Activated naive CD4-positive, alpha-beta T cell treated with anti-CD3 and anti-CD28 coated beads for 36 hours (primary cell): ENCODE results near the gene TMEM95. TPM values are rescaled to one million over a fixed set of nuclear protein-coding genes. Genes with fewer than 3 reads are reported as not detected.
"Not testable (repeated sequence)": the region's sequence is repeated elsewhere in the genome, so short reads cannot be mapped to it uniquely, and the experiment has no call there.

Source experiments
- CTCF ChIA-PET: fragments of 350-600 bp; sonication (Branson Sonifier 250); formaldehyde crosslinking; loops from one replicate; lab custom pipeline; 2021; ENCODE audit warnings: antibody characterized with exemption; lab: Charles Lee
- DNase-seq: peaks from one replicate; pipeline ENCODE4 v3.0.0-alpha.2; 2020
- H3K27ac Mint-ChIP-seq: one replicate; pipeline ENCODE4 v1.8.0; 2021; ENCODE audit warnings: mild to moderate bottlenecking, mixed read lengths
- H3K27me3 Mint-ChIP-seq: one replicate; pipeline ENCODE4 v1.8.0; 2021; ENCODE audit warnings: low read depth, mixed read lengths
- H3K36me3 Mint-ChIP-seq: one replicate; pipeline ENCODE4 v1.8.0; 2021; ENCODE audit warnings: low read depth, mixed read lengths
- H3K4me1 Mint-ChIP-seq: one replicate; pipeline ENCODE4 v1.8.0; 2021; ENCODE audit warnings: low read depth, mixed read lengths
- H3K4me3 Mint-ChIP-seq: one replicate; pipeline ENCODE4 v1.8.0; 2021; ENCODE audit warnings: mild to moderate bottlenecking, moderate library complexity, mixed read lengths
- H3K9me3 Mint-ChIP-seq: one replicate; pipeline ENCODE4 v1.8.0; 2021; ENCODE audit warnings: mixed read lengths
- intact Hi-C: fragments of 100-400 bp; cut with micrococcal nuclease; formaldehyde crosslinking; loops from one replicate; pipeline ENCODE4 v1.15.1; 2023
- total RNA-seq, 2 experiments: library from RNA; stranded (reverse); gene quantifications; one replicate each; pipeline ENCODE4 v1.2.3, GENCODE V29; 2021

TMEM95 gene
- total RNA-seq, 2 experiments from 2014 or later = not detected

DNA sequence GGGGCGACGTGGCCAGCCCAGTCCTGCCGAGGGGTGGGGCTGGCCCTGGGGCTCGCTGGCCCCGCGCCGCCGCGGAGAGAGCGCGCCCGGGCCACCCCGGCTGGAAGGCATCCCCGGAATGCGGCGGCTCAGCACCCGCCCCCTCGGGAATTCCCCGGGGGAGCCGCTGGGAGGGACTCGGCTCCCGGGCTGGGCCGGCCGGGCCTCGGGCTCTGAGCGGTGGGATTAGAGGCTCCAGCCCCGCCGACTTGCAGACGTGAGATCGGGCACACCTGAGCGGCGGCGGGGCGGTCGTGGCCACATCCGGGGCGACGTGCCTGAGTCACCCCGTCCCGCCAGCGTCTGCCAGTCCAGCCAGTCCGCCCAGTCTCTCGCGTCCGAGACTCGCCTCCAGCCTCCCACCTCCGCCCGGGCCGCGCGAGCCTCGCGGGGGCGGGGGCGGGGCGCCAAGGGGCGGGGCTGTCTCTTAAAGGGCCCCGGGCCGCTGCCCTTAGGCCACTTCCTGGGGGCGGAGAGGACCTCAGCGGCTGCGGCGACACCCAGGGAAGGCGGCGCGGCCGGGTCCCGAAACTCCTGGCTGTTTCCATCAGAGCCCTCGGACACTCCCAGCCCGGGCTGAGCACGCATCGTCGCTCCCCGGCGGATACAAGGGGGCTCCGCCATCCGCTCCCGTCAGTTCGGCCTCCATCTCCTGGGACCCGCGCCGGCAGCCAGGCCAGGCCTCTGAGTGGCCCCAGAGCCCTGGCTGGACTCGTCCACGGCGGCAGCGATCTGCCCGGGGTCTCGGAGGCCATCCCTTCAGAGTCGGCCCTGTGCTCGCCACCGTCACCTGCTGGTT is 3.1 kb upstream of the TMEM95 start, which contains the start of gene KCTD11:
TSS of gene KCTD11 (plus strand) at position 498 of the 838 bp plus-strand sequence.
- CTCF ChIA-PET = interaction anchor here (1.4 to 1.6 kb wide), 2 partner anchors 22 to 29 kb away, joined by 3 to 8 read pairs; no protein-coding TSS in a partner anchor

DNA sequence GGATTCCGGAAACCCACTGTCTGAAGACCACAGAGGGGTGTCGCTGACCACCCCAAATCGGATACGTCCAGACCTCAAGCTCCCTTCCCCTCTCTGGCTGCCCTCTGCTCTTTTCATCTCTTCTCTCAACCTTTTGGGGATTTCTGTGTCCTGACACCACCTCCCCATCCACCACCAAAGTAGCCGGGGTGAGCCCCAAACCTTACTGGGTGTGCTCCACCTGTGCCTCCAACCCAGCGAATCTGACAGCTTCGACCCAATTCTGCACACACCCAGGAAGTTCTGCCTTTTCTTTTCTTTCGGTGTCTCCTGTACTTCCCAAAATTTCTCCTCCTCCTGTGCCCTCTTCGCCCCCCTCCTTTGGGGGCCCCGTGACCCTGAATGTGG is 2.5 kb upstream of the TMEM95 start:
- CTCF ChIA-PET = interaction anchor here (1.4 to 4.4 kb wide), 2 partner anchors 84 to 88 kb away, joined by 4 to 34 read pairs; partner anchors contain the start of gene TMEM102
- intact Hi-C loops = loop anchor here (5.0 kb wide), 1 partner anchor 50 kb away; the partner anchor contains the start of gene TMEM256
- no peaks in the 10 kb centered on the region for H3K27me3 Mint-ChIP-seq
- peak overlapping the region; percentile 51 for H3K27ac Mint-ChIP-seq
- peaks cover 16% of the 10 kb centered on the region for H3K36me3 Mint-ChIP-seq
- H3K4me1 Mint-ChIP-seq = peaks cover 43% of the 10 kb centered on the region
- H3K9me3 Mint-ChIP-seq = no peaks in the 10 kb centered on the region
- H3K4me3 Mint-ChIP-seq = peak overlapping the region; percentile 62
- no peak for DNase-seq

More for the DNA sequence above, 3.1 kb upstream of the TMEM95 start, which contains the start of gene KCTD11:
- Mint-ChIP-seq H3K36me3 (peaks cover 20% of the 10 kb centered on the region), H3K4me1 (peaks cover 43% of the 10 kb centered on the region), H3K27ac (peak within 1 kb of the TSS; percentile 51), H3K27me3 (no peaks in the 10 kb centered on the region), H3K4me3 (peak within 1 kb of the TSS; percentile 62), H3K9me3 (no peaks in the 10 kb centered on the region)
- intact Hi-C loops = loop anchor here (1.0 to 5.0 kb wide), 4 partner anchors 15 to 72 kb away; partner anchors contain the start of genes ACAP1, GPS2 and TMEM256
- peak; percentile 76 for DNase-seq

DNA sequence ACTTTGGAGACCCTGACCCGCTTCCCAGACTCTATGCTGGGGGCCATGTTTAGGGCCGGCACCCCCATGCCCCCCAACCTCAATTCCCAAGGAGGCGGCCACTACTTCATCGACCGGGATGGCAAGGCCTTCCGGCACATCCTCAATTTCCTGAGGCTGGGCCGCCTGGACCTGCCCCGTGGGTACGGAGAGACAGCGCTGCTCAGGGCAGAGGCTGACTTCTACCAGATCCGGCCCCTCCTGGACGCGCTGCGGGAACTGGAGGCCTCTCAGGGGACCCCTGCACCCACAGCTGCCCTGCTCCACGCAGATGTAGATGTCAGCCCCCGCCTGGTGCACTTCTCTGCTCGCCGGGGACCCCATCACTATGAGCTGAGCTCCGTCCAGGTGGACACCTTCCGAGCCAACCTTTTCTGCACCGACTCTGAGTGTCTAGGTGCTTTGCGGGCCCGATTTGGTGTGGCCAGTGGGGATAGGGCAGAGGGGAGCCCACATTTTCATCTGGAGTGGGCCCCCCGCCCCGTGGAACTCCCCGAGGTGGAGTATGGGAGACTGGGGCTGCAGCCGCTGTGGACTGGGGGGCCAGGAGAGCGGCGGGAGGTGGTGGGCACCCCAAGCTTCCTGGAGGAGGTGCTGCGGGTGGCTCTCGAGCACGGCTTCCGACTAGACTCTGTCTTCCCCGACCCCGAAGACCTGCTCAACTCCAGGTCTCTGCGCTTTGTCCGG is 1.9 kb upstream of the TMEM95 start:
- Mint-ChIP-seq H3K4me1 (peaks cover 43% of the 10 kb centered on the region), H3K27me3 (no peaks in the 10 kb centered on the region), H3K27ac (peak overlapping the region; percentile 51), H3K36me3 (peaks cover 14% of the 10 kb centered on the region), H3K4me3 (peak overlapping the region; percentile 62), H3K9me3 (no peaks in the 10 kb centered on the region)
- DNase-seq = no peak
- intact Hi-C loops = loop anchor here (5.0 kb wide), 1 partner anchor 49 kb away; the partner anchor contains the start of gene TMEM256
- CTCF ChIA-PET = interaction anchor here (0.8 to 4.4 kb wide), 6 partner anchors 8 to 236 kb away, joined by 3 to 34 read pairs (median 4); partner anchors contain the start of genes ACAP1, SENP3 and TMEM102

DNA sequence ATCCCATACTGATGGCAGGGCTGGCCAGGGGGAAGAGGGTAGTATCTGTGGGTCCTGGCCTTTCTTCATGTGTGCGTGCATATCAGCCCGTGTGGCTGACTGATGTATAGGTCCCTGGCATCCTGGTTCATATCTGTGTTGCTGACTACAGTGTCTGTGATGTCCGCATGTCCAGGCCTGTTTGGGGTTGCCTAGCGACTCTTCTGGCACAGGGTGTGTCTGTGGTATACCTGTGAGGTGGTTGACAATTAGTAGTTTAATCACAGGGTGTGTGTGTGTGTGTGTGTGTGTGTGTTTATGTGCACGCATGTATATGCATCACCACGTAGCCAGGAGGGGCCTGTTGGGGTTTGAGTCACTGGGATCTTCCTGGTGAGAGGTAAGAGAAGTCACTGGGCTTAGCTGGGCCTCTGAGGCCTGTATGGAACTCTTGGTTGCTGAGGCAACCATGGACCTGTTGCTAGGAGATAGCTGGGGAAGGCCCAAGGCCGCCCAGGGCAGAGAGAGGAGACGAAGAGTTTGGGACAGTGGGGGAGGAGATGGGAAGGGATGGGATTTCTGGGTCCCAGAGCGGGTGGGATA is 603 bp upstream of the TMEM95 start:
- Mint-ChIP-seq H3K27me3 (no peaks in the 10 kb centered on the region), H3K4me3 (no peak overlapping the region), H3K36me3 (peaks cover 11% of the 10 kb centered on the region), H3K27ac (no peak overlapping the region), H3K9me3 (no peaks in the 10 kb centered on the region), H3K4me1 (peaks cover 42% of the 10 kb centered on the region)
- DNase-seq = peak; percentile 71
- CTCF ChIA-PET = interaction anchor here (0.5 to 4.4 kb wide), 7 partner anchors 17 to 235 kb away, joined by 3 to 34 read pairs (median 7); partner anchors contain the start of genes ACAP1, NEURL4, SENP3 and TMEM102
- intact Hi-C loops = loop anchor here (5.0 kb wide), 1 partner anchor 48 kb away; the partner anchor contains the start of gene TMEM256

DNA sequence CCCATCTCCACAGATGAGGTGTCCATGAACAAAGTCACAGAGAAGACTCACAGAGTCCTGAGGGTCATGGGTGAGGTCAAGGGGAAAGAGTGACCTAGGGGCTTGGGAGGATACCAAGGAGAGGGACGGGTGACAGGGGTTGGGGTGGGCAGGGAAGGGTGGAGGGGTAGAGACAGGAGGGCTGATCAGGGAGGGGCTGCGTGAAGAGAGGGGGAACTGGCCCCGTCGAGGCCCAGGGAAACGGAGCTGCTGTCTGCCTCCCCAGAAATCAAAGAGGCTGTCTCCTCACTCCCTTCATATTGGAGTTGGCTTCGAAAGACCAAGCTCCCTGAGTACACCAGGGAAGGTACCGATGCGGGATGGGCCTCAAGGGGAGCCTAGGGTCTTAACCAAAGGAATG is 617 bp downstream of the TMEM95 start:
- no peaks in the 10 kb centered on the region for H3K27me3 Mint-ChIP-seq
- no peaks in the 10 kb centered on the region for H3K9me3 Mint-ChIP-seq
- H3K27ac Mint-ChIP-seq = no peak overlapping the region
- CTCF ChIA-PET = interaction anchor here (0.6 to 4.4 kb wide), 36 partner anchors 12 to 332 kb away, joined by 3 to 34 read pairs (median 4); partner anchors contain the start of genes ACAP1, FGF11, NEURL4 and PLSCR3
- DNase-seq = no peak
- H3K36me3 Mint-ChIP-seq = peaks cover 8% of the 10 kb centered on the region
- peaks cover 33% of the 10 kb centered on the region for H3K4me1 Mint-ChIP-seq
- intact Hi-C loops = loop anchor here (5.0 kb wide), 1 partner anchor 37 kb away; the partner anchor contains the start of gene PLSCR3
- no peak overlapping the region for H3K4me3 Mint-ChIP-seq

DNA sequence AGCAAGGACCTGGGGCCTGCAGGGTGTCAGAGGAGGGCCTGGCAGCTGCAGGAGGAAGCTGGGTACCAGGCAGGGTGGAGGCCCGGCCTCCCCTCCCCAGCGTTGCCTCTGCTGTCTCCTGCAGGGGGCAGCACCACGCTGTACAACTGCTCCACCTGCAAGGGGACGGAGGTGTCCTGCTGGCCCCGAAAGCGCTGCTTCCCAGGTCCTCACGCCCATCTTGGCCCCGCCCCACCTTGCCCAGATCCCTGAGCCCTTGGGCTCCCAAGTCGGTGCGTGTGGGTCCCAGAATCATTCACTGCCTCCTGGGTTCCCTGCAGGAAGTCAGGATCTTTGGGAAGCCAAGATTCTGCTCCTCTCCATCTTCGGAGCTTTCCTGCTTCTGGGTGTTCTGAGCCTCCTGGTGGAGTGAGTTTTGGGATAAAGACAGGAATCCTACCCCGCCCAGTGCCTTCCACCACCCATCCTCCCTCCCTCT is 1.2 kb downstream of the TMEM95 start:
- no peaks in the 10 kb centered on the region for H3K9me3 Mint-ChIP-seq
- peaks cover 3% of the 10 kb centered on the region for H3K36me3 Mint-ChIP-seq
- H3K27me3 Mint-ChIP-seq = no peaks in the 10 kb centered on the region
- H3K27ac Mint-ChIP-seq = no peak overlapping the region
- no peak overlapping the region for H3K4me3 Mint-ChIP-seq
- DNase-seq = peak; percentile 91
- intact Hi-C loops = loop anchor here (1.0 to 5.0 kb wide), 5 partner anchors 36 to 331 kb away; partner anchors contain the start of genes PLSCR3, SENP3, TMEM102 and TP53
- H3K4me1 Mint-ChIP-seq = peaks cover 28% of the 10 kb centered on the region
- CTCF ChIA-PET = interaction anchor here (0.6 to 4.4 kb wide), 37 partner anchors 12 to 331 kb away, joined by 3 to 34 read pairs (median 4); partner anchors contain the start of genes ACAP1, FGF11, NEURL4 and PLSCR3

DNA sequence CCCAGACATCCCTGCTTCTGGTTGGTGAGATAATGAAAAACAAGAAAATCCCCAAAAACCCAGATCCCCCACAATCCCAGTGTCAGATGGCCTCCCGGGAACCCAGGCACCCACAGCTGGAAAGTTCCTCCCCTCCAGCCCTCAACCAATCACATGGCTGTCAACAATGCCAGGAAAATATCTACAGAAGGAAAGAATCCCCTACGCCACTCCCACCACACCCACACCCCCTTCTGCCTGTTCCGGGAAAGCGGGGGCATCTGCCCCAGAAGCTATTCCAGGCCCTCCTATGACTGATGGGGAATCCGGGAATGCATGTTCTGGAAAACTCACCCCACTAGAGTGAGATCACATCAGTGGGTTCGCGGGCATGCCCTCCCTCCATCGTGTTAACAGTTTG is 1.8 kb downstream of the TMEM95 start:
- H3K9me3 Mint-ChIP-seq = no peaks in the 10 kb centered on the region
- no peaks in the 10 kb centered on the region for H3K36me3 Mint-ChIP-seq
- H3K27me3 Mint-ChIP-seq = no peaks in the 10 kb centered on the region
- intact Hi-C loops = loop anchor here (1.0 to 5.0 kb wide), 5 partner anchors 36 to 330 kb away; partner anchors contain the start of genes PLSCR3, SENP3, TMEM102 and TP53
- no peak for DNase-seq
- no peak overlapping the region for H3K4me3 Mint-ChIP-seq
- no peak overlapping the region for H3K27ac Mint-ChIP-seq
- H3K4me1 Mint-ChIP-seq = peaks cover 25% of the 10 kb centered on the region
- CTCF ChIA-PET = interaction anchor here (0.9 to 4.4 kb wide), 13 partner anchors 11 to 331 kb away, joined by 3 to 34 read pairs (median 7); partner anchors contain the start of genes ACAP1, FGF11, SENP3 and TMEM102

DNA sequence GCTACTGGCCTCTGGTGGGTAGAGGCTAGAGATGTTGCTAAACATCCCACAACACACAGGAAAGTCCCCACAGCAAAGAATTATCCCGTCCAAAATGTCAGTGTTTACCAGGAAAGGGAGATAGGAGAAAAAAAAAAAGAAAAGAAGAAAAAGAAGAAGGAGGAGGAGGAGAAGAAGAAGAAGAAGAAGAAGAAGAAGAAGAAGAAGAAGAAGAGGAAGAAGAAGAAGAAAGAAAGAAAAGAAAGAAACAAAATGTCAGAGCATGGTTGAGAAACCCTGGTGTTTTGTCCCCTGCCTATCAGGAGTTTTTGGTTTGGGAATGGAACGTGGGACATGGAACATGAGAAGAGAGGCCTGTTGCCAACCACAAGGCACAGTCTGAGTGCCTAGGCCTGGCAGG is 2.4 kb downstream of the TMEM95 start:
- peaks cover 24% of the 10 kb centered on the region for H3K4me1 Mint-ChIP-seq
- H3K27me3 Mint-ChIP-seq = no peaks in the 10 kb centered on the region
- H3K9me3 Mint-ChIP-seq = no peaks in the 10 kb centered on the region
- CTCF ChIA-PET = no interaction called here
- H3K4me3 Mint-ChIP-seq = no peak overlapping the region
- no peak overlapping the region for H3K27ac Mint-ChIP-seq
- intact Hi-C loops = loop anchor here (2.0 to 5.0 kb wide), 2 partner anchors 35 to 329 kb away; partner anchors contain the start of genes PLSCR3 and TP53
- no peaks in the 10 kb centered on the region for H3K36me3 Mint-ChIP-seq
- DNase-seq = no peak

DNA sequence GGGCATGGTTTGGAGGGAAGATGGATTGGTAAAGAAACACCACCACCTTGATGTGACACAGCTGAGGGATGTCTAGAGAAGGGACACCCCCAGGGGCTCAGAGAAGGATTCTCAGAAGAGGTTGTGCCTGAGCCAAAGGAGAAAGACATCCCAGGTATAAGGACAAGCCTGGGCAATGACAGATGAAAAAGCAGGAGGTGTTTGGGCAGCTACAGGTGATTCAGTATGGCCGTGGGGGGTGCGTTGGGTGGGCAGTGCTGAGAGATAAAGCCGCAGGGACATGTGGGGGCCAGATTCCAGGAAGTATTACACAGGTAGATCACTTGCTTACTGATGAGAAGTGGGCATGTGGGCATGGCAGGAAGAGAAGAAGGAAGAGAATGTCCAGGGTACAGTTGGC is 7.0 kb downstream of the TMEM95 start:
- Mint-ChIP-seq H3K27me3 (no peaks in the 10 kb centered on the region), H3K4me3 (no peak overlapping the region), H3K27ac (no peak overlapping the region), H3K4me1 (no peaks in the 10 kb centered on the region), H3K36me3 (no peaks in the 10 kb centered on the region), H3K9me3 (no peaks in the 10 kb centered on the region)
- intact Hi-C loops = no loop called here
- CTCF ChIA-PET = interaction anchor here (1.3 to 1.4 kb wide), 2 partner anchors 124 to 326 kb away, joined by 3 to 5 read pairs; partner anchors contain the start of gene WRAP53
- DNase-seq = no peak

DNA sequence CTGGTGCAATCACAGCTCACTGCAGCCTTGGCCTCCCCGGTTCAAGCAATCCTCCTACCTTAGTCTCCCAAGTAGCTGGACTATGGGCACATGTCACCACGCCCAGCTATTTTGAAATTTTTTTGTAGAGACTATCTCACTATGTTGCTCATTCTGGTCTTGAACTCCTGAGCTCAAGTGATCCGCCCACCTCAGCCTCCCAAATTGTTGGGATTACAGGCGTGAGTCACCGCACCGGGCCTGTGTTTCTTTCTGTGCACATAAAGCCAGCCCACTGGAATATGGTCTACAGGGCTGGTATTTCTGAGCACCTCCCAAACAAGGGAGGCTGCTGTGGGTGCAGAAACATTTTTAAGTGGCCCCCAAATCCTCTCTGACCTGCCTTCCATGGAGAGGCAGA is 8.4 kb downstream of the TMEM95 start:
- Mint-ChIP-seq H3K4me3 (no peak overlapping the region), H3K27me3 (no peaks in the 10 kb centered on the region), H3K27ac (no peak overlapping the region), H3K4me1 (no peaks in the 10 kb centered on the region), H3K9me3 (no peaks in the 10 kb centered on the region), H3K36me3 (no peaks in the 10 kb centered on the region)
- intact Hi-C loops = no loop called here
- no peak for DNase-seq
- CTCF ChIA-PET = no interaction called here

DNA sequence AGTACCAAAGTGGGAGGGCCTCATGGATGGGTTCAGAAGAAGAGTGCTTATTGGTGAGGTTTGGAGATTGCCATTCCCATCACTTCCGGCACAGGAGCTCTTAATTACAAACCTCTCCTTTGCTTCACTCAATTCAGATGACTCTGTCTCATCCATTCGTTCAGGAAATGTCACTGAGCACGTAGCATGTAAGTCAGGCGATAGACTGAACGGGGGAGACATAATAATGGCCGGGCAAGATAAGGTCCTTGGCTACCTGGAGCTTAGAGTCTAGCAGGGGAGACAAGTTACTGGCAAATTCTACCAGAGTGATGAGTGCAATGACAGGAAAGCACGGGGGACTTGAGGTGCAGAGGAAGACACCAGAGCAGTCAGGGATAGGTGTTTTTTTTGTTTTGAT is 11.0 kb downstream of the TMEM95 start:
- H3K9me3 Mint-ChIP-seq, H3K27ac Mint-ChIP-seq, H3K27me3 Mint-ChIP-seq, H3K36me3 Mint-ChIP-seq, CTCF ChIA-PET, DNase-seq, intact Hi-C loops, H3K4me3 Mint-ChIP-seq, H3K4me1 Mint-ChIP-seq: not testable (repeated sequence)
